Skeletal muscle satellite cell (primary cell): ENCODE results near the gene HELT. TPM values are rescaled to one million over a fixed set of nuclear protein-coding genes. Genes with fewer than 3 reads are reported as not detected.
"Not testable (repeated sequence)": the region's sequence is repeated elsewhere in the genome, so short reads cannot be mapped to it uniquely, and the experiment has no call there.

Source experiments
- H3K27me3 ChIP-seq: 2 replicates; pipeline ENCODE4 v1.7.0; 2013; ENCODE audit warnings: low read length; ENCODE audit not compliant: control insufficient read depth, insufficient read depth
- H3K36me3 ChIP-seq: 2 replicates; pipeline ENCODE4 v1.7.0; 2013; ENCODE audit warnings: mild to moderate bottlenecking, control low read depth, low read length; ENCODE audit not compliant: insufficient read depth
- H3K4me1 ChIP-seq: 2 replicates; pipeline ENCODE4 v1.7.0; 2013; ENCODE audit warnings: low read length; ENCODE audit not compliant: control insufficient read depth, insufficient read depth
- H3K4me2 ChIP-seq: 2 replicates; pipeline ENCODE4 v1.7.0; 2013; ENCODE audit warnings: mild to moderate bottlenecking, low read length
- H3K4me3 ChIP-seq: 2 replicates; pipeline ENCODE4 v1.7.0; 2013; ENCODE audit warnings: low read length
- H3K9ac ChIP-seq: 2 replicates; pipeline ENCODE4 v1.7.0; 2013; ENCODE audit warnings: mild to moderate bottlenecking, low read depth, low read length, moderate library complexity
- H3K9me3 ChIP-seq: replicated peaks from 2 replicates; pipeline ENCODE4 v1.7.0; 2013; ENCODE audit warnings: mild to moderate bottlenecking, control low read depth, low read length
- total RNA-seq: library from RNA; depleted of rRNA; stranded (reverse); fragments of >200 nt; gene quantifications from 2 replicates; pipeline ENCODE4 v1.2.3, GENCODE V29; 2012; rRNA removed

Gene HELT
- not detected in 2 replicates for total RNA-seq

- H3K27me3 ChIP-seq: peaks cover 99% of the 10 kb centered on the region
These were observed at the start of gene HELT for GRCh38 chr4:185017964-185018772. Gene HELT (plus strand): TSS chr4:185018490. CDS start chr4:185018929, 439 bp downstream.

GRCh38 chr4:184968784-184969201 lies 49.5 kb upstream of the HELT start:
- no peaks in the 10 kb centered on the region for H3K4me1 ChIP-seq
- H3K27me3 ChIP-seq: no peaks in the 10 kb centered on the region
- no peaks in the 10 kb centered on the region for H3K36me3 ChIP-seq
- no peak overlapping the region for H3K4me2 ChIP-seq
- no peak overlapping the region for H3K4me3 ChIP-seq
- H3K9ac ChIP-seq: no peak overlapping the region
- H3K9me3 ChIP-seq: no peaks in the 10 kb centered on the region

More at GRCh38 chr4:185017964-185018772, at the start of gene HELT:
- no peaks in the 10 kb centered on the region for H3K4me1 ChIP-seq
- no peaks in the 10 kb centered on the region for H3K36me3 ChIP-seq
- H3K4me2 ChIP-seq: no peak within 1 kb of the TSS
- no peak within 1 kb of the TSS for H3K9ac ChIP-seq
- no peak within 1 kb of the TSS for H3K4me3 ChIP-seq
- no peaks in the 10 kb centered on the region for H3K9me3 ChIP-seq

GRCh38 chr4:184969610-184970009 lies 48.7 kb upstream of the HELT start:
- H3K9ac ChIP-seq: no peak overlapping the region
- no peak overlapping the region for H3K4me2 ChIP-seq
- H3K9me3 ChIP-seq: no peaks in the 10 kb centered on the region
- H3K4me1 ChIP-seq: no peaks in the 10 kb centered on the region
- H3K4me3 ChIP-seq: no peak overlapping the region
- no peaks in the 10 kb centered on the region for H3K27me3 ChIP-seq
- H3K36me3 ChIP-seq: no peaks in the 10 kb centered on the region

- H3K9ac ChIP-seq: no peak overlapping the region
- H3K4me3 ChIP-seq: no peak overlapping the region
- H3K9me3 ChIP-seq: no peaks in the 10 kb centered on the region
- peaks cover 2% of the 10 kb centered on the region for H3K27me3 ChIP-seq
- H3K4me2 ChIP-seq: no peak overlapping the region
- no peaks in the 10 kb centered on the region for H3K36me3 ChIP-seq
- no peaks in the 10 kb centered on the region for H3K4me1 ChIP-seq
These were observed 45.3 kb upstream of the HELT start for GRCh38 chr4:184972991-184973390.

GRCh38 chr4:184976348-184976747 lies 41.9 kb upstream of the HELT start:
- H3K4me3 ChIP-seq, H3K36me3 ChIP-seq, H3K9ac ChIP-seq, H3K4me1 ChIP-seq, H3K9me3 ChIP-seq, H3K4me2 ChIP-seq: not testable (repeated sequence)
- H3K27me3 ChIP-seq: peaks cover 25% of the 10 kb centered on the region

- H3K4me1 ChIP-seq: no peaks in the 10 kb centered on the region
These were observed 40.5 kb upstream of the HELT start for GRCh38 chr4:184977747-184978146.

GRCh38 chr4:184978211-184978610 lies 40.1 kb upstream of the HELT start:
- Histone ChIP-seq H3K27me3 (peaks cover 32% of the 10 kb centered on the region), H3K4me1 (no peaks in the 10 kb centered on the region), H3K9me3 (no peaks in the 10 kb centered on the region), H3K4me3 (no peak overlapping the region), H3K4me2 (no peak overlapping the region), H3K36me3 (no peaks in the 10 kb centered on the region), H3K9ac (no peak overlapping the region)

More at GRCh38 chr4:184977747-184978146, 40.5 kb upstream of the HELT start:
- peaks cover 27% of the 10 kb centered on the region for H3K27me3 ChIP-seq
- no peak overlapping the region for H3K4me2 ChIP-seq
- H3K9ac ChIP-seq: no peak overlapping the region
- no peaks in the 10 kb centered on the region for H3K9me3 ChIP-seq
- H3K36me3 ChIP-seq: no peaks in the 10 kb centered on the region
- no peak overlapping the region for H3K4me3 ChIP-seq

GRCh38 chr4:184979461-184980124 lies 38.7 kb upstream of the HELT start:
- H3K4me1 ChIP-seq: no peaks in the 10 kb centered on the region
- H3K4me2 ChIP-seq: no peak overlapping the region
- H3K36me3 ChIP-seq: no peaks in the 10 kb centered on the region
- H3K9ac ChIP-seq: no peak overlapping the region
- H3K27me3 ChIP-seq: peaks cover 34% of the 10 kb centered on the region
- no peak overlapping the region for H3K4me3 ChIP-seq
- no peaks in the 10 kb centered on the region for H3K9me3 ChIP-seq

- H3K4me1 ChIP-seq: no peaks in the 10 kb centered on the region
- H3K4me3 ChIP-seq: no peak overlapping the region
- H3K9me3 ChIP-seq: no peaks in the 10 kb centered on the region
These were observed 38.0 kb upstream of the HELT start for GRCh38 chr4:184980261-184980660.

GRCh38 chr4:184983672-184984356 lies 34.5 kb upstream of the HELT start:
- H3K4me1 ChIP-seq: no peaks in the 10 kb centered on the region
- H3K27me3 ChIP-seq: peaks cover 40% of the 10 kb centered on the region
- H3K4me2 ChIP-seq: no peak overlapping the region
- no peak overlapping the region for H3K9ac ChIP-seq
- no peaks in the 10 kb centered on the region for H3K36me3 ChIP-seq
- no peak overlapping the region for H3K4me3 ChIP-seq
- no peaks in the 10 kb centered on the region for H3K9me3 ChIP-seq

More at GRCh38 chr4:184980261-184980660, 38.0 kb upstream of the HELT start:
- Histone ChIP-seq H3K36me3 (no peaks in the 10 kb centered on the region), H3K9ac (no peak overlapping the region), H3K27me3 (peaks cover 36% of the 10 kb centered on the region), H3K4me2 (no peak overlapping the region)

- H3K27me3 ChIP-seq: peaks cover 33% of the 10 kb centered on the region
- H3K4me1 ChIP-seq: no peaks in the 10 kb centered on the region
- no peak overlapping the region for H3K9ac ChIP-seq
- H3K9me3 ChIP-seq: no peaks in the 10 kb centered on the region
- no peaks in the 10 kb centered on the region for H3K36me3 ChIP-seq
- no peak overlapping the region for H3K4me2 ChIP-seq
- no peak overlapping the region for H3K4me3 ChIP-seq
These were observed 30.7 kb upstream of the HELT start for GRCh38 chr4:184987493-184988031.
